Activated B cell treated with CpG ODN at 0.5 μM for 24 hours (primary cell): ENCODE data around the gene WWC1. TPM values are rescaled to one million over a fixed set of nuclear protein-coding genes. Genes with fewer than 3 reads are reported as not detected.

Source experiments
- ATAC-seq: fragments of 200-7000 bp; cut with Tn5 transposase; one replicate; pipeline ENCODE4 v1.10.0; 2021; ENCODE audit warnings: low read depth, mild to moderate bottlenecking, moderate library complexity
- CTCF ChIA-PET: fragments of 350-600 bp; sonication (Branson Sonifier 250); formaldehyde crosslinking; loops from one replicate; lab custom pipeline; 2021; ENCODE audit warnings: antibody characterized with exemption; lab: Charles Lee
- POLR2A ChIA-PET: fragments of 350-600 bp; sonication (Branson Sonifier 250); formaldehyde crosslinking; loops from one replicate; lab custom pipeline; 2021; ENCODE audit warnings: antibody characterized with exemption; lab: Charles Lee
- DNase-seq: peaks from one replicate; pipeline ENCODE4 v3.0.0; 2022
- H3K27ac Mint-ChIP-seq: one replicate; pipeline ENCODE4 v1.8.0; 2020; ENCODE audit warnings: mixed read lengths
- H3K27me3 Mint-ChIP-seq: one replicate; pipeline ENCODE4 v1.8.0; 2021; ENCODE audit warnings: mixed read lengths
- H3K36me3 Mint-ChIP-seq: one replicate; pipeline ENCODE4 v1.8.0; 2021; ENCODE audit warnings: low read depth, mixed read lengths
- H3K4me1 Mint-ChIP-seq: one replicate; pipeline ENCODE4 v1.8.0; 2021; ENCODE audit warnings: mixed read lengths
- H3K4me3 Mint-ChIP-seq: one replicate; pipeline ENCODE4 v1.8.0; 2020; ENCODE audit warnings: mild to moderate bottlenecking, mixed read lengths
- H3K9me3 Mint-ChIP-seq: one replicate; pipeline ENCODE4 v1.8.0; 2020; ENCODE audit warnings: mixed read lengths
- intact Hi-C: fragments of 100-400 bp; cut with micrococcal nuclease; formaldehyde crosslinking; loops from one replicate; pipeline ENCODE4 v1.15.1; 2024
- total RNA-seq: library from RNA; stranded (reverse); gene quantifications from 2 replicates; pipeline ENCODE4 v1.2.3, GENCODE V29; 2022
- TF ChIP-seq, protein P1 (sequence below): fragments of 200-600 bp; IDR thresholded peaks from one replicate; pipeline ENCODE4 v1.8.0; 2022; ENCODE audit warnings: antibody characterized with exemption, mild to moderate bottlenecking

The WWC1 gene
- total RNA-seq, 1 donor from 2014 or later: 2.0 TPM

GRCh38 chr5:168303393-168304025, 12.1 kb downstream of the WWC1 start:
- CTCF ChIA-PET: no interaction called here
- Mint-ChIP-seq H3K36me3 (no peaks in the 10 kb centered on the region), H3K27ac (no peak overlapping the region), H3K4me3 (no peak overlapping the region), H3K4me1 (no peaks in the 10 kb centered on the region), H3K27me3 (no peaks in the 10 kb centered on the region), H3K9me3 (no peaks in the 10 kb centered on the region)
- ATAC-seq (no peak), DNase-seq (no peak)
- TF ChIP-seq, protein P1, sequence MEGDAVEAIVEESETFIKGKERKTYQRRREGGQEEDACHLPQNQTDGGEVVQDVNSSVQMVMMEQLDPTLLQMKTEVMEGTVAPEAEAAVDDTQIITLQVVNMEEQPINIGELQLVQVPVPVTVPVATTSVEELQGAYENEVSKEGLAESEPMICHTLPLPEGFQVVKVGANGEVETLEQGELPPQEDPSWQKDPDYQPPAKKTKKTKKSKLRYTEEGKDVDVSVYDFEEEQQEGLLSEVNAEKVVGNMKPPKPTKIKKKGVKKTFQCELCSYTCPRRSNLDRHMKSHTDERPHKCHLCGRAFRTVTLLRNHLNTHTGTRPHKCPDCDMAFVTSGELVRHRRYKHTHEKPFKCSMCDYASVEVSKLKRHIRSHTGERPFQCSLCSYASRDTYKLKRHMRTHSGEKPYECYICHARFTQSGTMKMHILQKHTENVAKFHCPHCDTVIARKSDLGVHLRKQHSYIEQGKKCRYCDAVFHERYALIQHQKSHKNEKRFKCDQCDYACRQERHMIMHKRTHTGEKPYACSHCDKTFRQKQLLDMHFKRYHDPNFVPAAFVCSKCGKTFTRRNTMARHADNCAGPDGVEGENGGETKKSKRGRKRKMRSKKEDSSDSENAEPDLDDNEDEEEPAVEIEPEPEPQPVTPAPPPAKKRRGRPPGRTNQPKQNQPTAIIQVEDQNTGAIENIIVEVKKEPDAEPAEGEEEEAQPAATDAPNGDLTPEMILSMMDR: no peak
- POLR2A ChIA-PET: no interaction called here
- intact Hi-C loops: no loop called here

- Mint-ChIP-seq H3K4me1 (no peaks in the 10 kb centered on the region), H3K27me3 (no peaks in the 10 kb centered on the region), H3K36me3 (no peaks in the 10 kb centered on the region), H3K27ac (no peak overlapping the region), H3K4me3 (no peak overlapping the region), H3K9me3 (no peaks in the 10 kb centered on the region)
- TF ChIP-seq, protein P1: no peak
- POLR2A ChIA-PET: no interaction called here
- intact Hi-C loops: no loop called here
- DNase-seq (no peak), ATAC-seq (no peak)
- CTCF ChIA-PET: no interaction called here
Observed at GRCh38 chr5:168304349-168304748, 12.9 kb downstream of the WWC1 start.

GRCh38 chr5:168305281-168305680, 13.8 kb downstream of the WWC1 start:
- no peaks in the 10 kb centered on the region for H3K36me3 Mint-ChIP-seq
- DNase-seq (no peak), ATAC-seq (no peak)
- H3K27me3 Mint-ChIP-seq: no peaks in the 10 kb centered on the region
- H3K27ac Mint-ChIP-seq: no peak overlapping the region
- ChIA-PET POLR2A (no interaction called here), CTCF (no interaction called here)
- H3K9me3 Mint-ChIP-seq: no peaks in the 10 kb centered on the region
- TF ChIP-seq, protein P1: no peak
- intact Hi-C loops: no loop called here
- H3K4me3 Mint-ChIP-seq: no peak overlapping the region
- H3K4me1 Mint-ChIP-seq: no peaks in the 10 kb centered on the region

DNA sequence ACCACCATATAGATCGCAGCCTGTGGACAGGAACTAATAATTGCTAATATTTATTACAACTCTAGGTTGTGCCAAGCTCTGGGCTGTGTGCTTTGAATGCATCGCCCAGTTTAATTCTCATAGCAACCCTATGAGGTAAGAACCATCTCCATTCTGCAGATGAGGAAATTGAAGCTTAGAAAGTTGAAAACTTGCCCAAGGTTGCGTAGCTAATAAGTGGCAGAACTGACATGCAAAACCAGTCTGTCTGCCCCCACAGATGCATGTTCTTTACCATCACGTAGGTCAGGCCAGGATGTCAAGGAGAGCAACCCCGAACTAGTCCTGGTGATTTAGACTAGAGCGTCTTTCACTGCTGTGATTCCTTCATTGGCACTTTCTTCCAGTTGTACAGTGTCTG, 15.6 kb downstream of the WWC1 start:
- TF ChIP-seq, protein P1: no peak
- DNase-seq (no peak), ATAC-seq (no peak)
- Mint-ChIP-seq H3K4me1 (no peaks in the 10 kb centered on the region), H3K27ac (no peak overlapping the region), H3K27me3 (no peaks in the 10 kb centered on the region), H3K9me3 (no peaks in the 10 kb centered on the region), H3K36me3 (no peaks in the 10 kb centered on the region), H3K4me3 (no peak overlapping the region)
- ChIA-PET POLR2A (no interaction called here), CTCF (no interaction called here)
- intact Hi-C loops: no loop called here

- Mint-ChIP-seq H3K27me3 (no peaks in the 10 kb centered on the region), H3K27ac (no peak overlapping the region), H3K4me1 (no peaks in the 10 kb centered on the region), H3K36me3 (no peaks in the 10 kb centered on the region), H3K9me3 (no peaks in the 10 kb centered on the region), H3K4me3 (no peak overlapping the region)
- CTCF ChIA-PET: no interaction called here
- TF ChIP-seq, protein P1: no peak
- intact Hi-C loops: no loop called here
- no peak for DNase-seq
- POLR2A ChIA-PET: no interaction called here
- no peak for ATAC-seq
Observed at GRCh38 chr5:168307925-168308584, 16.6 kb downstream of the WWC1 start.
